Heart left ventricle (tissue), 13 donors: ENCODE results near the gene TAOK2.

Experiments
- POLR2A ChIP-seq, 2 donors: fragments of 450-650 bp; IDR thresholded peaks; one replicate each; pipeline ENCODE4 v1.6.1; 2017; ENCODE audit warnings: antibody characterized with exemption in 2 of 2, mild to moderate bottlenecking in 2 of 2, moderate library complexity in 2 of 2
- TF ChIP-seq, protein P1 (sequence below), 12 donors: fragments of 200-600 bp; sonication (generic) in 4 of 12; IDR thresholded peaks; one replicate each; pipeline versions ENCODE4 v1.5.0 to v1.8.0; 2018 to 2022; ENCODE audit warnings: antibody characterized with exemption in 12 of 12, mild to moderate bottlenecking in 5 of 12
- donor health status: ischemic (EF 13 %, LVEDD 7.1; RV severe dilation, severe dysfunction).
- donor health status: DM: no; HTN: yes; CAD: no.
- donor health status: DM: no; HTN: no; CAD: no.
- donor health status: ischemic (EF 25% LVEDD 6.9; RV normal size, moderate dysfunction).
- donor health status: ischemic (EF 25% LVEDD 5.7; RV mildly dilated, moderate dysfunction).
- donor health status: ischemic (EF 35%, LVEDD 5.7; RV mildly dilated, moderate dysfunction).
- donor health status: nonischemic (EF 11% LVEDD 7.7; RV severe dilation, severe dysfunction).
- donor health status: DM: yes; HTN: yes; CAD: no.
- donor health status: PGD.
- donor health status: ischemic (EF 29% LVEDD 5.4; RV normal size, mild dysfunction).
- donor health status: nonischemic (EF 23%, LVEDD 6.1; RV moderate dilation, normal function).

DNA sequence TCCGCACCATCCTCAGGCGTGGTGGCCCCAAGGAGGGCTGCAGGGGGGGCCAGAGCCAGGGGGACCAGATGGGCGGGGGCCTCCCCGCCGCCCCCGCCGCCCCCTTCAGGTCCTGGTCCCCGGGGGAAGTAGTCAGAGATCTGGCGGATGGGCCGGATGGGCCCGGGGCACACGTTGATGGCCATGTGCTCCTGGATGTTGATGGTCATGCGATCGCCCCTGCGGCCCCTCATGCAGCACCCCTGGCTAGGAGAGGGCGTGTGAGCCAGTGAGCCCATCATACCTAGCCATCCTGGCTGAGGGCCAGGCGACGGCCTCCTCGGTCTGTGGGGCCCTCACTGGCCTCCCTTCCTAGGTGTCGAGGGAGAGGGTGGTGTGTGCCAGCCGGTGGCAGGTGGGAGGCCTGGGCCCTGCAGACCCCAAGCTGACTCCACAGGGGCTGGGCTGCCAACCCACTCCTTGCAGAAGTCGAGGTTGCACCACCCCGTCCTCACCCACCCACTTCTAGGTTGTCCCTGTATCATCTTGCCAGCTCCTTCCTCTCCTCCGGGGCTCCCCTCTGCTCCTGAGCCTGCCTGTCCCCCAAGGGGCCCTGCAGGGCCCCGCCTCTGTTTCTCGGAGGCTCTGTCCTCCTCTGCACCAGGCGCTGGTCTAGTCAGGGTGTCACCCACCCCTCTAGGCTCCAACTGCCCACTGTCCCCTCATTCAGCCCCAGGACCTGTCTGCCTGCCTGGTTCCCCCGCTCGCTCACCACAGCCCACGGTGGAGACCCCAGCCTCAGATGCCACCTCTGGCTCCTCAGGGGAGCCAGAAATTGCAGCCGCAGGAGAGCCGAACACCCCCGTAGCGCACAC, 36.5 kb downstream of the TAOK2 start:
- no peak for TF ChIP-seq POLR2A (IDR thresholded peaks at IDR 0.05)
- TF ChIP-seq, protein P1, sequence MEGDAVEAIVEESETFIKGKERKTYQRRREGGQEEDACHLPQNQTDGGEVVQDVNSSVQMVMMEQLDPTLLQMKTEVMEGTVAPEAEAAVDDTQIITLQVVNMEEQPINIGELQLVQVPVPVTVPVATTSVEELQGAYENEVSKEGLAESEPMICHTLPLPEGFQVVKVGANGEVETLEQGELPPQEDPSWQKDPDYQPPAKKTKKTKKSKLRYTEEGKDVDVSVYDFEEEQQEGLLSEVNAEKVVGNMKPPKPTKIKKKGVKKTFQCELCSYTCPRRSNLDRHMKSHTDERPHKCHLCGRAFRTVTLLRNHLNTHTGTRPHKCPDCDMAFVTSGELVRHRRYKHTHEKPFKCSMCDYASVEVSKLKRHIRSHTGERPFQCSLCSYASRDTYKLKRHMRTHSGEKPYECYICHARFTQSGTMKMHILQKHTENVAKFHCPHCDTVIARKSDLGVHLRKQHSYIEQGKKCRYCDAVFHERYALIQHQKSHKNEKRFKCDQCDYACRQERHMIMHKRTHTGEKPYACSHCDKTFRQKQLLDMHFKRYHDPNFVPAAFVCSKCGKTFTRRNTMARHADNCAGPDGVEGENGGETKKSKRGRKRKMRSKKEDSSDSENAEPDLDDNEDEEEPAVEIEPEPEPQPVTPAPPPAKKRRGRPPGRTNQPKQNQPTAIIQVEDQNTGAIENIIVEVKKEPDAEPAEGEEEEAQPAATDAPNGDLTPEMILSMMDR (IDR thresholded peaks at IDR 0.05), result no peak
